PC-3 (cell line): ENCODE results near the gene NEDD4L.

Experiments used
- EZH2 ChIP-seq: fragments of 300-600 bp; sonication (generic); IDR thresholded peaks from one replicate; pipeline ENCODE4 v1.6.1; 2017; ENCODE audit warnings: antibody characterized with exemption, mild to moderate bottlenecking, low read length; ENCODE audit not compliant: unreplicated experiment
- TF ChIP-seq, protein P1 (sequence below): fragments of 300-600 bp; sonication (generic); conservative IDR thresholded peaks from 2 replicates; pipeline ENCODE4 v1.5.1; 2017; ENCODE audit warnings: antibody characterized with exemption, low read depth, mild to moderate bottlenecking, low read length

GRCh38 chr18:58188996-58189395 is 145.0 kb downstream of the NEDD4L start:
- TF ChIP-seq, protein P1, sequence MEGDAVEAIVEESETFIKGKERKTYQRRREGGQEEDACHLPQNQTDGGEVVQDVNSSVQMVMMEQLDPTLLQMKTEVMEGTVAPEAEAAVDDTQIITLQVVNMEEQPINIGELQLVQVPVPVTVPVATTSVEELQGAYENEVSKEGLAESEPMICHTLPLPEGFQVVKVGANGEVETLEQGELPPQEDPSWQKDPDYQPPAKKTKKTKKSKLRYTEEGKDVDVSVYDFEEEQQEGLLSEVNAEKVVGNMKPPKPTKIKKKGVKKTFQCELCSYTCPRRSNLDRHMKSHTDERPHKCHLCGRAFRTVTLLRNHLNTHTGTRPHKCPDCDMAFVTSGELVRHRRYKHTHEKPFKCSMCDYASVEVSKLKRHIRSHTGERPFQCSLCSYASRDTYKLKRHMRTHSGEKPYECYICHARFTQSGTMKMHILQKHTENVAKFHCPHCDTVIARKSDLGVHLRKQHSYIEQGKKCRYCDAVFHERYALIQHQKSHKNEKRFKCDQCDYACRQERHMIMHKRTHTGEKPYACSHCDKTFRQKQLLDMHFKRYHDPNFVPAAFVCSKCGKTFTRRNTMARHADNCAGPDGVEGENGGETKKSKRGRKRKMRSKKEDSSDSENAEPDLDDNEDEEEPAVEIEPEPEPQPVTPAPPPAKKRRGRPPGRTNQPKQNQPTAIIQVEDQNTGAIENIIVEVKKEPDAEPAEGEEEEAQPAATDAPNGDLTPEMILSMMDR = no peak
- no peak for TF ChIP-seq EZH2
